Activated CD4-positive, alpha-beta memory T cell treated with anti-CD3 and anti-CD28 coated beads for 36 hours (primary cell): Measurements from ENCODE around the gene SYPL2. TPM values are rescaled to one million over a fixed set of nuclear protein-coding genes. Genes with fewer than 3 reads are reported as not detected.
A peak's percentile ranks its signal among the peaks of the same experiment; 100 is the strongest.

Experiments
- CTCF ChIA-PET: fragments of 350-600 bp; sonication (Branson Sonifier 250); formaldehyde crosslinking; loops from one replicate; lab custom pipeline; 2021; ENCODE audit warnings: antibody characterized with exemption, inconsistent platforms; lab: Charles Lee
- POLR2A ChIA-PET: fragments of 350-600 bp; sonication (Branson Sonifier 250); formaldehyde crosslinking; loops from one replicate; lab custom pipeline; 2021; ENCODE audit warnings: antibody characterized with exemption; lab: Charles Lee
- DNase-seq: peaks from one replicate; pipeline ENCODE4 v3.0.0-alpha.2; 2020
- H3K27ac Mint-ChIP-seq: one replicate; pipeline ENCODE4 v1.8.0; 2021; ENCODE audit warnings: mixed read lengths
- H3K27me3 Mint-ChIP-seq: one replicate; pipeline ENCODE4 v1.8.0; 2021; ENCODE audit warnings: mixed read lengths
- H3K36me3 Mint-ChIP-seq: one replicate; pipeline ENCODE4 v1.8.0; 2021; ENCODE audit warnings: mixed read lengths
- H3K4me1 Mint-ChIP-seq: one replicate; pipeline ENCODE4 v1.8.0; 2021; ENCODE audit warnings: low read depth, mixed read lengths
- H3K4me3 Mint-ChIP-seq: one replicate; pipeline ENCODE4 v1.8.0; 2021; ENCODE audit warnings: mild to moderate bottlenecking, mixed read lengths
- H3K9me3 Mint-ChIP-seq: one replicate; pipeline ENCODE4 v1.8.0; 2021; ENCODE audit warnings: mixed read lengths
- intact Hi-C: fragments of 100-400 bp; cut with micrococcal nuclease; formaldehyde crosslinking; loops from one replicate; pipeline ENCODE4 v1.15.1; 2023
- total RNA-seq, 2 experiments: library from RNA; stranded (reverse); gene quantifications; one replicate each; pipeline ENCODE4 v1.2.3, GENCODE V29; 2021

SYPL2 gene
- total RNA-seq, 2 experiments from 2014 or later: not detected

DNA sequence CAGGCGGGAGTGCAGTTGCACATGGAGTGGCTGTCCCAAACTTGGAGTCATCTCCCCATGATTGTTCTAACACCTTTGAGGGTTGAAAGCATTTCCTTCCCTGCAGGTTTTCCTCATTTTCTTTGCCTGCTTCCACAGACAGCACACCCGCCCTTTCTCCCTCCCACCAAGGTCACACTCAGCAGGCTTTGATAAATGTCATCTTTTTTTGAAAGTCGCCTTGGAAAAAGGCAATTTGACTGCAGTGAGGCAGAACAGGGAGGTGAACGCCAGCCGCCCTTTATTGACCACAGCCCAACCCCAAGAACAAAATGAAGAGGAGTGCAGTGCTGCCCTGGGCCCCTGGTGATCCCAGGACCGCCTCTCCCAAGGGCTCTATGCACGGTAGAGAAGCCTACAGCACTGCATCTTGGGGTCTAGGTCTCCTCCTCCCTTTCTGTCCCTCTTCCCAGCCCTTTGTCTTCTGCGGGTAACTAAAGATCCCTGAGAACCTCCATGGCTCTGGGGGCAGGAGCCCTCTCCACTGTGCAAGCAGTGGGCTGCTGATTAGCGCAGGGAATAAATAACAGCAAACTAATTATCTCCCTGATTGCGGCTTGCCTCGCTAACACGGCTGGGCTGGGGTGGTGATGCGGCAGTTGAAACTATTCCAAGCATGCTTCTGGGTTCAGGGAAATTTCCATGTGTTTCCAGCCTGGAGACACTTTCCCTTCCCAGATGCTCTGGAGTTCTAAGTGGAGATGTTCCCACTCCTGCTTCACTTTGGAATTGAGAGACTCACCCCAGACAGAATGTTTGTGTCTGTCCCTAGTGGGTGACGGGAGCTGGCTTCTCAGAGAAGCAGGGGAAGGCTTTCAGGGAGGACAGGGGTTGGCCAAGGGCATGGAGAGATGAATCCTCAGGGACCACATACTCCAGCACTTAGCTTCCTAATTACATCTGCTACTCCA, 54.9 kb downstream of the SYPL2 start:
- POLR2A ChIA-PET: no interaction called here
- Mint-ChIP-seq H3K9me3 (no peaks in the 10 kb centered on the region), H3K27ac (no peak overlapping the region), H3K36me3 (no peaks in the 10 kb centered on the region), H3K4me3 (no peak overlapping the region), H3K27me3 (no peaks in the 10 kb centered on the region), H3K4me1 (no peaks in the 10 kb centered on the region)
- intact Hi-C loops: no loop called here
- CTCF ChIA-PET: interaction anchor here (0.8 to 21.1 kb wide), 5 partner anchors 11 to 119 kb away, joined by 3 to 1096 read pairs (median 5); partner anchors contain the start of genes AMIGO1, ATXN7L2 and CYB561D1
- DNase-seq: no peak

DNA sequence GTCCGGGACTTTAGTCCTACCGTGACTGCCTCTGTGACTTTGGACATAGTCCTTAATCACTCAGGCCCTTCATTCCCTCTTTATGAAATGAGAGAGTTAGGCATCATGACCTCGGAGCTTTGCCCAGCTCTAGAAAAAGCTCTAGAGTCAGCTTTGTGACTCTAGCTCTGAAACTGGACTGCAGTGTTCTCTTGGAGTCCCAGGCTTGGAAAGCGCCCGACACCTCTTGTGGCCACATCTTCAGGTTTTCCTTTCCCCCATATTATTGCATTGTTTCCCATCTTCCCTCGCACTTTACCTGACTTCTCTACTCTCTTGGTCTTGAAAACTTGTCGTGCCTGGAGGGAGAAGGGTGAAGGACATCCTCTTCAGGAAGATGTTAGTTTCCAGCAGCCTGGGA, 55.7 kb downstream of the SYPL2 start:
- POLR2A ChIA-PET: no interaction called here
- CTCF ChIA-PET: interaction anchor here (1.0 to 21.1 kb wide), 2 partner anchors 10 to 26 kb away, joined by 3 to 1096 read pairs; partner anchors contain the start of genes AMIGO1, ATXN7L2 and CYB561D1
- no peaks in the 10 kb centered on the region for H3K36me3 Mint-ChIP-seq

DNA sequence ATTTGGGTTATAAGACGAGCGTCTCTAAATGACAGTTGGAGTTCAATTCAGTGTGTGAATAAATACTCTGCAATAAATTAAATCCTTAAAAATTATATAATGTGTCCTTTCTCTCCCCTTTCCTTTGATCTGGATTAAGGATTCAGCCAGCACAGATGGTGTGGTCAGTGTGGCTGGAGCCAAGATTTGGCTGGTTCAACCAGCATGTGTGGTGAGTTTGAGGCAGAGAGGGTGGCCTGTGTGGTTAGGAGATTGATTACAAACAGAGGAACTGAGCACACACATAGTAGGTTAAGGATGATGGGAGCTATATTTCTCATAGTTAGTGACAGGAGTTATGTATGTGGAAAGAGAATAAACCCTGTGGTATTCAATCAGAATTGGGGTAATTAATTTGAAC, 57.4 kb downstream of the SYPL2 start:
- CTCF ChIA-PET: interaction anchor here (2.0 to 21.1 kb wide), 2 partner anchors 8 to 27 kb away, joined by 11 to 1096 read pairs; partner anchors contain the start of genes AMIGO1, ATXN7L2 and CYB561D1
- no peak for DNase-seq
- intact Hi-C loops: no loop called here
- Mint-ChIP-seq H3K27me3 (no peaks in the 10 kb centered on the region), H3K27ac (no peak overlapping the region), H3K4me3 (no peak overlapping the region), H3K9me3 (no peaks in the 10 kb centered on the region), H3K4me1 (no peaks in the 10 kb centered on the region), H3K36me3 (no peaks in the 10 kb centered on the region)
- POLR2A ChIA-PET: no interaction called here

More for the DNA sequence above, 55.7 kb downstream of the SYPL2 start:
- H3K27ac Mint-ChIP-seq: no peak overlapping the region
- no peaks in the 10 kb centered on the region for H3K27me3 Mint-ChIP-seq
- H3K4me3 Mint-ChIP-seq: no peak overlapping the region
- no peaks in the 10 kb centered on the region for H3K4me1 Mint-ChIP-seq
- intact Hi-C loops: no loop called here
- DNase-seq: no peak
- no peaks in the 10 kb centered on the region for H3K9me3 Mint-ChIP-seq

DNA sequence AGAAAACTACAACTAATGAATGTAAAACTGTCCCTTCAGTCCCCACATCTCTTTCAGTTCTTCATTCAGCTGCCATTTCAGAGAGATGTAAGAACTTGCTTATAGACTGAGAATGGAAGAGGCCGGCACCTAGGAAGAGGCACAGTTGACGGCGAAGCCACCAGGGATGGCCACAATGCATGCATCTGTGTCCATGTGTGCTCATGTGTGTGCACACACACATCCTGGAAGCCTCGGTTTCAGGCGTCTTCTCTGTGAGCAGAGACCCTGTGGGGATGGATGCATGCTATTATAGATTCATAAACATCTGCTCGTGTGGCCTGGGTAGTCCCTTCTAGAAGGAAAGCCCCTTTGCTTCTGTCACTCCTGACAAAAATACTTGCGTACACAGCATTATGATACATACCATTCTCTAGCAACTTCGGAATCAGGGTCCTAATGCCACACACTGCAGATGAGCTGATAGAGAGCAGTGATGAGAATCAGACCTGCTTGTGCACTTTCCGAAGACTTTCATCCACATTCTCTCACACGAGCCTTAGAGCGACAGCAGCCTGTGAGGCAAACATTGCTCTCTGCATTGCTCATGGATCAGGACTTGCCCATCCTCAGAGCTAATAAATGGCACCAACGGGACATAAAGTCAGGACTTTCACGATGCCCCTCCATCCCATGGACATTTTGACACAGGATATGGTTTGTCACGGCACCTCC, 60.9 kb downstream of the SYPL2 start:
- H3K9me3 Mint-ChIP-seq: no peaks in the 10 kb centered on the region
- H3K27ac Mint-ChIP-seq: no peak overlapping the region
- ChIA-PET POLR2A (no interaction called here), CTCF (interaction anchor here (1.3 to 21.1 kb wide), 4 partner anchors 12 to 326 kb away, joined by 3 to 1096 read pairs (median 6); partner anchors contain the start of genes AMIGO1, ATXN7L2 and CYB561D1)
- DNase-seq: no peak
- H3K4me1 Mint-ChIP-seq: peaks cover 14% of the 10 kb centered on the region
- no peaks in the 10 kb centered on the region for H3K36me3 Mint-ChIP-seq
- H3K27me3 Mint-ChIP-seq: no peaks in the 10 kb centered on the region
- no peak overlapping the region for H3K4me3 Mint-ChIP-seq
- intact Hi-C loops: no loop called here

DNA sequence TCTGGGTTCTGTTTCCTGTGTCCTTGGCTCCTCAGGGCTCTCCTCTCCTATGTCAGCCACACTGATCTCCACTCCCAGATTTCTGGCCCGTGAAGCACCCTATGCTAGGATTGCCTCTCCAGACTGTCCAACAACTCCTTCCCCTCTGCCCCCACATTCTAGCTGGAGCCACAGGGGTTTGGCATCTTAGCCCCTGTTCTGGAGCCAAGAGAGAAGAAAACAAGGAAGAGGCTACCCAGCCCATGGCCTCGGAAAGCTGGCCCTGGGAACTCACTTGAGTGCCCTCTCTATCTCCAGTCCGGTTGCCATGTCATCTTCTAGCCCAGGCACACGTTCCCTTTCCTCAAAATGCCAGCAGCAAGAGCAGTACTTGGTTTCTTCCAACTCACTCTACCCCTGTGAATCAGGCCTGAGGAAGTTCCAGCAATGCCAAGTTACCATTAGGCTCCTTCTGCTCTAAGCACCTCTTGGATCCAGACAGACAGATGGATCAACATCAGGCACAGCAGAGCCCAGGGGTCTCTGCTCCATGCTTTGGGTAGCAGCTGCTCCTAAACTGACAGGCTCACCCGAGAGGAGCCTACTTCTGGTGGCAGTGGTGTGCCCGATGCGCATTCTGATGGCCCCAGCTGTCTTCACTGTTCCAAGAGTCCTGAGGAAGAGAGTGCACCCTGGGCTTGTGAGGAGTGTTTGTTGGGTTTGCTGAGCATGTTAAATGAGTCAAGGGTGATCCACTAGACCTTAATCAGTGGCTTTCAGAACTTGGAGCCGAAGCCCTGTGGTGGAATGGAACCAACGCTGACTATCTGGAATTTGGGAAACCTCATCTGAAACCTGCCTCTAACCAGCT, 61.7 kb downstream of the SYPL2 start:
- ChIA-PET CTCF (interaction anchor here (1.3 to 21.1 kb wide), 6 partner anchors 13 to 327 kb away, joined by 3 to 1096 read pairs (median 5); partner anchors contain the start of genes AMIGO1, ATXN7L2 and CYB561D1), POLR2A (no interaction called here)
- Mint-ChIP-seq H3K27ac (no peak overlapping the region), H3K4me1 (peaks cover 20% of the 10 kb centered on the region), H3K9me3 (no peaks in the 10 kb centered on the region), H3K4me3 (no peak overlapping the region), H3K27me3 (no peaks in the 10 kb centered on the region), H3K36me3 (no peaks in the 10 kb centered on the region)
- peak; percentile 4 for DNase-seq
- intact Hi-C loops: no loop called here

DNA sequence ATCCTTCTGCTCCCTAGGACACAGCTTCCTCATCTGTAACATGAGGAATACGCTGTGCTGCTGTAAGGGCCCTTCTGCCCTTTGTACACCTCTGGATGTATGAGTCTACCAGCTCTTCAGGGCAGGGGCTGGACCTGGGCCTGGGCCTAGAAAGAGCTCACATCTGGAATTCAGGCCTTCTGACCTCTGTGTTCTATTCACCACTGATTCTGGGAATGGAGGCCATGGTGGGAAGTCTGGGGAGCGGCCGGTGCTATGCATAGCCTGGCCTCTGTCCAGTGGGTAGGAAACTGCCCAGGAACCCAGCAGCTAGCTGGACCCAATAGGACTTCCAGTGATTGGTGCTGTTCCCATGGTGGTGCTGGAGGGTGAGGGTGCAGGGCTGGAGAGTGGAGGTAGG, 62.4 kb downstream of the SYPL2 start:
- DNase-seq: peak; percentile 3
- Mint-ChIP-seq H3K9me3 (no peaks in the 10 kb centered on the region), H3K27me3 (no peaks in the 10 kb centered on the region), H3K36me3 (no peaks in the 10 kb centered on the region), H3K27ac (no peak overlapping the region), H3K4me1 (peaks cover 20% of the 10 kb centered on the region), H3K4me3 (no peak overlapping the region)
- CTCF ChIA-PET: interaction anchor here (1.3 to 21.1 kb wide), 6 partner anchors 13 to 327 kb away, joined by 3 to 1096 read pairs (median 5); partner anchors contain the start of genes AMIGO1, ATXN7L2 and CYB561D1
- intact Hi-C loops: no loop called here
- POLR2A ChIA-PET: no interaction called here

DNA sequence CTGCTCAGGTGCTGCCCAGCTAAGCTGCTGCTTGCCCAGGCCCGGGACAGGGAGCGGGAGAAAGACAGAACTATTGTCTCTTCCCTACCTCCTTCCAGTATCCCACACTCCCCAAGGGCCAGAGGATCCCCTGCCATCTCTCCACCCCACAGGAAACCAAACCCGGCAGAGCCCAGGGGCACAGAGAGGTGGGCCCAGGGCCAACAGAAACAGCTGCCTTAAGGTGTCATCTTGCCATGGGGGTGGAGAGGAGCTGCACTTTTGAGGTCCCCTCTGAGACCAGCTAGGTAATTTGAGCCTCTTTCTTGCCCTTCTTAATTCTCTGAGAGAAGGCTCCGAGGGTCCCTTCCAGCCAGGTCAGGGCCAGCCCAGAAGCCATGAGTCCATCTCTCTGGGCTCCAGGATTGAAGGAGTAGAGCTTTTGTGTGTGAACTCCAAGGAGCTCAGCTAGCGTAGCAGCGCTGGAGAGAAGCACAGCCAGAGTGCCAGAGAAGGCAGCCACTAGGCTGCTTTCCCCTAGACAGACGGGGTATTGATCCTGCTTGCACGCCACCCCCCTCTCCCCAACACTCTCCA, 63.6 kb downstream of the SYPL2 start:
- CTCF ChIA-PET: interaction anchor here (0.7 to 21.1 kb wide), 8 partner anchors 19 to 329 kb away, joined by 3 to 1096 read pairs (median 4); partner anchors contain the start of genes AMIGO1, ATXN7L2, CYB561D1 and GNAI3
- POLR2A ChIA-PET: interaction anchor here (0.8 to 2.3 kb wide), 4 partner anchors 31 to 46 kb away, joined by 3 to 10 read pairs (median 6); partner anchors contain the start of genes ATXN7L2 and CYB561D1

DNA sequence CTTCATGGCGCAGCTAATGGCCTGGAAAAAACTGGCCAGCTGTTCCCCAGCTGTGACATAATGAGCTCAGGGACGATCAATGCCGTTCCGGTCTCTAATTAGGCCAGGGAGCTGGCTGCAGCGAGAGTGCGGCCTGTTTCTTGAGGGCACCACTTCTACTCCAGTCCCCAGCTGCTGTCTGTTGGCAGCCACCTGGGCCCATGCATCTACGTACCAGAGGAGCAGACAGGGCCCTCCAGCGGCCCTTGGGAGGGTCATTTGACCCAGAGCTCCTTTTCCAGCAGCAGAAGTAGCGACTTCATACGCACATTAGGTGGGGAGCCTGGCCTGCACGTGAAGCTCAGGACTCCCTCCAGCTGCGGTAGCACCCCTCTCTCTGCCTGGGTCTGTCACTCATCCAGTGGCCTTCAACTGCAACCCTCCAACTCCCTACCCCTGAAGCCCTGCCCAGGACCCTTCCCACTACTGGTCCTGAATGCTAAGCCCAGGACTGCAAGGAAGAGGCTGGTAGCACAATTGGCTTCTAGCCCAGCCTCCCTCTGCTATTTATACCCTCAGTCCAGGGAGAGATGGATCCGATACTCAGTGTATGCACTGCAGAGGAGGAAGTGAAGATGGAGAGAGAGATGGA, 64.2 kb downstream of the SYPL2 start:
- H3K27me3 Mint-ChIP-seq: no peaks in the 10 kb centered on the region
- CTCF ChIA-PET: interaction anchor here (0.8 to 21.1 kb wide), 7 partner anchors 18 to 329 kb away, joined by 3 to 1096 read pairs (median 13); partner anchors contain the start of genes AMIGO1, ATXN7L2, CYB561D1 and GNAI3
- no peak overlapping the region for H3K27ac Mint-ChIP-seq
- H3K36me3 Mint-ChIP-seq: no peaks in the 10 kb centered on the region
- H3K4me3 Mint-ChIP-seq: no peak overlapping the region
- DNase-seq: no peak
- intact Hi-C loops: no loop called here
- H3K4me1 Mint-ChIP-seq: peaks cover 20% of the 10 kb centered on the region
- no peaks in the 10 kb centered on the region for H3K9me3 Mint-ChIP-seq
- POLR2A ChIA-PET: interaction anchor here (0.8 to 2.3 kb wide), 5 partner anchors 18 to 47 kb away, joined by 3 to 10 read pairs (median 7); partner anchors contain the start of genes ATXN7L2, CYB561D1 and GNAI3

More for the DNA sequence above, 63.6 kb downstream of the SYPL2 start:
- peak; percentile 5 for DNase-seq
- intact Hi-C loops: no loop called here
- no peaks in the 10 kb centered on the region for H3K36me3 Mint-ChIP-seq
- no peaks in the 10 kb centered on the region for H3K27me3 Mint-ChIP-seq
- no peak overlapping the region for H3K4me3 Mint-ChIP-seq
- H3K9me3 Mint-ChIP-seq: no peaks in the 10 kb centered on the region
- H3K4me1 Mint-ChIP-seq: peaks cover 20% of the 10 kb centered on the region
- H3K27ac Mint-ChIP-seq: no peak overlapping the region

DNA sequence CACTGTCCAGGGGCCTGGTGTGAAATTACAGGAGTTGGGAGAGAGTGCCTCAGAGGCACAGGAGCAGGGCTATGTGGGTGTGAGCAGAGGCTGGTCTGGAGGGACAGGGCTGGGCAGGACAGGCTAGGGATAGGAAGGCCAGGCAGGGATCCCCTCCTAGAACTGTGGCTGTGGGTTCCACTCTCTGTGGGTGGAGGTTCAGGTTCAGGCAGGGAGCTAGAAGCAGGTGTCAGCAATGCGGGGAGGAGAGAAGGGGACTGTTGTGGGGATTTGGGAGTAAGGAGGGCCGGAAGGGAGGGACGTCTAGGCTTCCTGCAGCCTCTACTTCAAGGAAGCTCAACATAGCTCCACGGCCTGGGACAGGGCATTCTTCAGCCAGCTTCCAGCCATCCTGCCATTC, 65.0 kb downstream of the SYPL2 start:
- Mint-ChIP-seq H3K9me3 (no peaks in the 10 kb centered on the region), H3K27ac (no peak overlapping the region), H3K36me3 (no peaks in the 10 kb centered on the region), H3K4me1 (peaks cover 20% of the 10 kb centered on the region), H3K4me3 (no peak overlapping the region), H3K27me3 (no peaks in the 10 kb centered on the region)
- POLR2A ChIA-PET: interaction anchor here (0.6 to 2.6 kb wide), 6 partner anchors 17 to 368 kb away, joined by 3 to 21 read pairs (median 8); partner anchors contain the start of genes CYB561D1, GNAI3 and SARS1
- intact Hi-C loops: no loop called here
- CTCF ChIA-PET: interaction anchor here (0.6 to 21.1 kb wide), 40 partner anchors 8 to 1059 kb away, joined by 3 to 1096 read pairs (median 6); partner anchors contain the start of genes AMIGO1, ATXN7L2, CELSR2 and CYB561D1
- no peak for DNase-seq
